Sciatic nerve (tissue), 2 donors: Measurements from ENCODE around the gene LIX1. TPM values are rescaled to one million over a fixed set of nuclear protein-coding genes. Genes with fewer than 3 reads are reported as not detected.

Experiments used
- ATAC-seq: fragments of 200-7000 bp; cut with Tn5 transposase; one replicate; pipeline ENCODE4 v1.9.1; 2020; ENCODE audit warnings: mild to moderate bottlenecking, moderate library complexity
- DNase-seq: peaks from one replicate; pipeline ENCODE4 v3.0.0-alpha.2; 2020; ENCODE audit warnings: low spot score
- intact Hi-C: fragments of 100-400 bp; cut with DNase I; formaldehyde crosslinking; loops from one replicate; pipeline ENCODE4 v1.14.2; 2022
- total RNA-seq: library from RNA; stranded (reverse); fragmentation: NEBNext Ultra II Directional; extraction: Animal tissue kit (Norgen Biotek cat#: 25700); gene quantifications from one replicate; pipeline ENCODE4 v1.2.1, GENCODE V29; 2021
- donor health status: DM: no; HTN: no; CAD: no.
- donor health status: DM: no; HTN: no; CAD: no.

LIX1 gene
- total RNA-seq, 1 donor from 2014 or later, result not detected

DNA sequence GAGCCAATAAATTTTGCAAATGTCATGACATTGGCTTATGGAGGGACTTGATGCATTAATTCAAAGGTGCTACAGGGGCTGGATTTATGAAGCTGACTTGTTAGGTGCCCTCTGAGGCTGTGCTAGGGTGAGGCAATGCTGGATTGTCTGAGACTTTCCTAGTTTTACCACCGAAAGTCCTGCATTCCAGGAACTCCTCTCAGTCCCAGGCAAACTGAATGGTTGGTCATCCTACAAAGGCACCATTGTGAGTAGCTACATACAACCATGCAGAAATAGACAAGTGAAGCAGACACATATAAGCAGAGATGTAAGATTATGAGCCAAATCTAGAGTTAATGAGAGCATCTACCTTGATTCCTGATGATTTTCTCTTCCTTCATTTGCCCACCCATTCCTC, 95.3 kb downstream of the LIX1 start:
- no peak for DNase-seq
- no peak for ATAC-seq
- intact Hi-C loops, result no loop called here

- DNase-seq (no peak), ATAC-seq (no peak)
- intact Hi-C loops, result no loop called here
Measured at GRCh38 chr5:97046270-97046982, 96.0 kb downstream of the LIX1 start.

DNA sequence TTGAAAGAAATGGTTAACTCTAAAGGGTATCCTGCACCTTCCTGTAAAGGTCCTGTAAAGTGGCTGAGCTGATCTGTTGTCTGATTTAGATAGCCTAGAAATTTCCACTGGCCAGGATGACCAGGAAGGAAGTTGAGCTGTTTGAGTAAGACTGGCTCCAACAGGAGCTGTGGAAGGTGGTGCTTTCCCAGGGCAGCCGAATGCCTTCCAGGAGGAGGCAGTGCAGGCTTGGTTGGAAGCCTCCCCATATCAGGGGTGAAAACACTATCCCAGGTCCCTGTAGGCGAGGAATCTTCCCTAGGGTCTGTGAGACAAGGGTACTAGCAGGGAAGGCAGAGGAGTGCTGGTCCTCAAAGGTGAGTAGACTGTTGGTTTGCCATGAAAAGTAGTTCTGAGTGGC, 98.4 kb downstream of the LIX1 start:
- no peak for ATAC-seq
- intact Hi-C loops, result no loop called here
- DNase-seq, result no peak

DNA sequence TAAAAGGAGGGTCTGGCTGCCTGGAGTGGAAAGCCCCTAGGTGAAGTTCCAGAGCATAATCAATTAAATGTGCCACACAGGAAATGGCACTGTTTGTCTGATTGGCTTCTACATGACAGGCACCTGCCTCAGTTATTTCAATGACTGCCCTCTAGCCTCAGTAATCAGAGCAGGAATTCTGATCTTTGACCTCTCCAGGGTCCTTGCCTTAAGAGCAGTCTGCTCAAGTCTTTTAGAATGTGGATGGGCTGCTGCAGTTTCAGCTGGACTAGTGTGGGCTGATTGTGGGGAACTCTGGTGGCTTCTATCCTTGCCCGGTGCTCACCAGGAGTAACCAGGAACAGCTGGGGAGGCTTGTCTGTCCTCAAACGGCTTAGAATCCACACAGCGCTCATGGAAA, 98.9 kb downstream of the LIX1 start:
- ATAC-seq, result no peak
- intact Hi-C loops, result no loop called here
- no peak for DNase-seq

DNA sequence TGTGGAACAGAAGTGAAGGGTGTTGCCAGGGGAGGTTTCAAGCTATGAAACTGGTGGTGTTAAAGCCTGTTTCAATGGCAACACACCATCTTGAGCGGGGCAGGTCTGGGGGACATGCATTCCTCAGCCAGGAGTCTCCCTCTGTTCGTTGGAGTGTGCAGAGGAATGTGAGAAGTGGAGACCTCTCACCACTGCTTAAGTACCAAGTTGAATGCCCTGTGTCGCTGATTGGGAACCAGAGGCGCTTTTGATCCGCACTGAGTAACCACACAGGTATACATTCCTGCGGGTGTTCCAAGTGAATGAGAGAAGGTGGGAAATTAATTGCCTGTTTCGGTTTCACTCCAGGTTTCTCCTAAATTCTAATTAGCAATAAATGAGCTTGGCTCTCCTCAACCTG, 99.4 kb downstream of the LIX1 start:
- intact Hi-C loops, result no loop called here
- ATAC-seq (no peak), DNase-seq (no peak)

Other genes starting within 250 kb of the LIX1 start
- 43.1 TPM for gene LNPEP, start 206.5 kb downstream of the LIX1 start, total RNA-seq
- gene RIOK2, start 40.6 kb upstream of the LIX1 start, total RNA-seq, result 17.9 TPM